HEK293 (cell line): ENCODE data around the gene GABPB1.

Source experiments
- CTCF ChIA-PET: fragments of 350-600 bp; formaldehyde crosslinking; extraction: SDS; loops from one replicate; lab custom pipeline; 2021; ENCODE audit warnings: antibody characterized with exemption; lab: Yijun Ruan, JAX
- POLR2A ChIA-PET: fragments of 300-600 bp; formaldehyde crosslinking; extraction: SDS; loops from one replicate; lab custom pipeline; 2020; ENCODE audit warnings: antibody characterized with exemption, inconsistent platforms; lab: Yijun Ruan, JAX
- H3K27ac ChIP-seq: fragments of 200-500 bp; sonication (Bioruptor generic); 2 replicates; pipeline ENCODE4 v1.5.1; 2014; ENCODE audit warnings: low read depth, low read length, control low read depth, inconsistent platforms; ENCODE audit errors: extremely low read depth
- H3K36me3 ChIP-seq, 2 experiments: fragments of 200-500 bp in 1 of 2; sonication (Bioruptor generic) in 1 of 2; 1 replicate in 1 of 2; 2 replicates in 1 of 2; pipeline ENCODE4 v1.5.1; 2014 to 2017; ENCODE audit warnings: inconsistent platforms in 2 of 2, low read length in 2 of 2; ENCODE audit not compliant: control insufficient read depth in 2 of 2, insufficient read depth in 1 of 2
- H3K4me1 ChIP-seq: fragments of 200-500 bp; sonication (Bioruptor generic); 2 replicates; pipeline ENCODE4 v1.5.1; 2014; ENCODE audit warnings: mild to moderate bottlenecking, low read length, inconsistent platforms; ENCODE audit not compliant: control insufficient read depth, insufficient read depth
- H3K4me3 ChIP-seq: 2 replicates; pipeline ENCODE4 v1.5.1; 2011; ENCODE audit warnings: low read depth, mild to moderate bottlenecking, control low read depth, low read length, moderate library complexity
- H3K9me3 ChIP-seq: fragments of 200-500 bp; sonication (Bioruptor generic); 2 replicates; pipeline ENCODE4 v1.5.1; 2014; ENCODE audit warnings: low read depth, low read length, inconsistent platforms; ENCODE audit not compliant: control insufficient read depth, insufficient read depth
- EGR2 ChIP-seq: fragments of 450-650 bp; formaldehyde crosslinking; IDR thresholded peaks from 2 replicates; pipeline ENCODE4 v1.5.1; 2016; ENCODE audit warnings: low read depth, missing biosample characterization, missing genetic modification characterization
- PRDM10 ChIP-seq: fragments of 450-650 bp; formaldehyde crosslinking; IDR thresholded peaks from 2 replicates; pipeline ENCODE4 v1.5.1; 2016; ENCODE audit warnings: missing biosample characterization, missing genetic modification characterization
- SALL2 ChIP-seq: fragments of 450-650 bp; formaldehyde crosslinking; IDR thresholded peaks from 2 replicates; pipeline ENCODE4 v1.5.0; 2017; ENCODE audit warnings: missing biosample characterization, mild to moderate bottlenecking, missing genetic modification characterization, borderline replicate concordance
- SCRT2 ChIP-seq: fragments of 450-650 bp; formaldehyde crosslinking; IDR thresholded peaks from 2 replicates; pipeline ENCODE4 v1.5.1; 2016; ENCODE audit warnings: missing biosample characterization, missing genetic modification characterization
- ZBTB1 ChIP-seq: fragments of 450-650 bp; formaldehyde crosslinking; IDR thresholded peaks from 2 replicates; pipeline ENCODE4 v1.5.1; 2016; ENCODE audit warnings: missing biosample characterization, missing genetic modification characterization
- ZBTB7A ChIP-seq: fragments of 450-650 bp; formaldehyde crosslinking; IDR thresholded peaks from 2 replicates; pipeline ENCODE4 v1.5.1; 2016; ENCODE audit warnings: low read depth, missing biosample characterization, missing genetic modification characterization
- ZIC2 ChIP-seq: fragments of 450-650 bp; formaldehyde crosslinking; IDR thresholded peaks from 2 replicates; pipeline ENCODE4 v1.5.1; 2016; ENCODE audit warnings: missing biosample characterization, missing genetic modification characterization
- ZNF112 ChIP-seq: fragments of 450-650 bp; formaldehyde crosslinking; IDR thresholded peaks from 2 replicates; pipeline ENCODE4 v1.5.0; 2017; ENCODE audit warnings: missing biosample characterization, missing genetic modification characterization
- ZNF133 ChIP-seq: fragments of 450-650 bp; formaldehyde crosslinking; IDR thresholded peaks from 2 replicates; pipeline ENCODE4 v1.5.1; 2016; ENCODE audit warnings: missing biosample characterization, missing genetic modification characterization
- ZNF148 ChIP-seq: fragments of 450-650 bp; formaldehyde crosslinking; IDR thresholded peaks from 2 replicates; pipeline ENCODE4 v1.5.0; 2017; ENCODE audit warnings: missing biosample characterization, missing genetic modification characterization, borderline replicate concordance
- ZNF157 ChIP-seq: fragments of 450-650 bp; formaldehyde crosslinking; IDR thresholded peaks from 2 replicates; pipeline ENCODE4 v1.5.1; 2016; ENCODE audit warnings: missing biosample characterization, missing genetic modification characterization
- ZNF169 ChIP-seq: fragments of 450-650 bp; formaldehyde crosslinking; IDR thresholded peaks from 2 replicates; pipeline ENCODE4 v1.5.1; 2016; ENCODE audit warnings: missing biosample characterization, missing genetic modification characterization
- ZNF184 ChIP-seq: fragments of 450-650 bp; IDR thresholded peaks from 2 replicates; pipeline ENCODE4 v1.5.1; 2018; ENCODE audit warnings: missing biosample characterization, mild to moderate bottlenecking, missing genetic modification characterization
- ZNF24 ChIP-seq: fragments of 450-650 bp; formaldehyde crosslinking; IDR thresholded peaks from 2 replicates; pipeline ENCODE4 v1.5.1; 2016; ENCODE audit warnings: missing biosample characterization, missing genetic modification characterization
- ZNF324 ChIP-seq: fragments of 450-650 bp; formaldehyde crosslinking; IDR thresholded peaks from 2 replicates; pipeline ENCODE4 v1.5.1; 2016; ENCODE audit warnings: missing biosample characterization, missing genetic modification characterization
- ZNF501 ChIP-seq: fragments of 450-650 bp; formaldehyde crosslinking; IDR thresholded peaks from 2 replicates; pipeline ENCODE4 v1.5.1; 2016; ENCODE audit warnings: missing biosample characterization, missing genetic modification characterization
- ZNF521 ChIP-seq: fragments of 450-650 bp; formaldehyde crosslinking; IDR thresholded peaks from 2 replicates; pipeline ENCODE4 v1.5.1; 2017; ENCODE audit warnings: missing biosample characterization, mild to moderate bottlenecking, missing genetic modification characterization
- ZNF561 ChIP-seq: fragments of 450-650 bp; IDR thresholded peaks from 2 replicates; pipeline ENCODE4 v1.5.1; 2018; ENCODE audit warnings: missing biosample characterization, missing genetic modification characterization, borderline replicate concordance
- ZNF610 ChIP-seq: fragments of 450-650 bp; formaldehyde crosslinking; IDR thresholded peaks from 2 replicates; pipeline ENCODE4 v1.5.1; 2016; ENCODE audit warnings: missing biosample characterization, missing genetic modification characterization, borderline replicate concordance
- ZNF670 ChIP-seq: fragments of 450-650 bp; formaldehyde crosslinking; IDR thresholded peaks from 2 replicates; pipeline ENCODE4 v1.5.1; 2016; ENCODE audit warnings: missing biosample characterization, missing genetic modification characterization, low read depth
- ZNF692 ChIP-seq: fragments of 450-650 bp; formaldehyde crosslinking; IDR thresholded peaks from 2 replicates; pipeline ENCODE4 v1.5.1; 2016; ENCODE audit warnings: missing biosample characterization, missing genetic modification characterization
- ZNF747 ChIP-seq: fragments of 450-650 bp; formaldehyde crosslinking; IDR thresholded peaks from 2 replicates; pipeline ENCODE4 v1.5.1; 2016; ENCODE audit warnings: missing biosample characterization, missing genetic modification characterization
- ZNF768 ChIP-seq: fragments of 450-650 bp; formaldehyde crosslinking; IDR thresholded peaks from 2 replicates; pipeline ENCODE4 v1.5.1; 2018; ENCODE audit warnings: missing biosample characterization, mild to moderate bottlenecking, missing genetic modification characterization
- ZXDB ChIP-seq: fragments of 450-650 bp; formaldehyde crosslinking; IDR thresholded peaks from 2 replicates; pipeline ENCODE4 v1.5.1; 2016; ENCODE audit warnings: missing biosample characterization, missing genetic modification characterization

Gene GABPB1

GRCh38 chr15:50365971-50366370 is 11.0 kb upstream of the GABPB1 start:
- TF ChIP-seq EGR2 (tag by site-specific recombination) (no peak), ZNF324 (tag by site-specific recombination) (no peak), ZBTB1 (tag by site-specific recombination) (no peak), ZNF24 (no peak), ZNF561 (tag by site-specific recombination) (no peak), ZBTB7A (no peak), ZNF157 (tag by site-specific recombination) (no peak), ZNF133 (tag by site-specific recombination) (no peak), SALL2 (tag by site-specific recombination) (no peak), PRDM10 (tag by site-specific recombination) (no peak)
- H3K36me3 ChIP-seq: peaks cover 7 to 20% of the 10 kb centered on the region in 2 experiments; a peak in 2 of 3 replicates
- POLR2A ChIA-PET: no interaction called here
- CTCF ChIA-PET: no interaction called here
- no peak overlapping the region for H3K27ac ChIP-seq
- H3K4me1 ChIP-seq: no peaks in the 10 kb centered on the region
- no peaks in the 10 kb centered on the region for H3K9me3 ChIP-seq
- H3K4me3 ChIP-seq: no peak overlapping the region

GRCh38 chr15:50365570-50365969 is 10.6 kb upstream of the GABPB1 start:
- Histone ChIP-seq H3K4me3 (no peak overlapping the region), H3K27ac (no peak overlapping the region), H3K4me1 (no peaks in the 10 kb centered on the region), H3K9me3 (no peaks in the 10 kb centered on the region), H3K36me3 (peaks cover 11 to 22% of the 10 kb centered on the region in 2 experiments; a peak in 2 of 3 replicates)
- ChIA-PET CTCF (no interaction called here), POLR2A (interaction anchor here (0.8 kb wide), 1 partner anchor 9 kb away, joined by 3 read pairs; no protein-coding TSS in a partner anchor)
- TF ChIP-seq ZXDB (tag by site-specific recombination) (no peak), ZNF768 (no peak), ZIC2 (tag by site-specific recombination) (no peak), ZNF501 (no peak), ZNF521 (no peak)

- ChIA-PET CTCF (interaction anchor here (0.7 to 0.8 kb wide), 2 partner anchors 35 to 521 kb away, joined by 3 to 8 read pairs; no protein-coding TSS in a partner anchor), POLR2A (no interaction called here)
- TF ChIP-seq ZNF670 (no peak), SCRT2 (tag by site-specific recombination) (no peak), ZNF184 (tag by site-specific recombination) (no peak), ZNF112 (tag by site-specific recombination) (no peak), ZNF148 (tag by site-specific recombination) (no peak), ZNF747 (no peak), ZNF610 (tag by site-specific recombination) (no peak), ZNF692 (tag by site-specific recombination) (no peak), ZNF169 (no peak)
Observed at GRCh38 chr15:50363612-50364011, 8.6 kb upstream of the GABPB1 start.

More at GRCh38 chr15:50363612-50364011, 8.6 kb upstream of the GABPB1 start:
- peaks cover 13 to 31% of the 10 kb centered on the region in 2 experiments; a peak in 2 of 3 replicates for H3K36me3 ChIP-seq
- no peaks in the 10 kb centered on the region for H3K4me1 ChIP-seq
- no peaks in the 10 kb centered on the region for H3K9me3 ChIP-seq
- no peak overlapping the region for H3K4me3 ChIP-seq
- H3K27ac ChIP-seq: no peak overlapping the region
